ENCODE data around the gene VGLL1.

DNA sequence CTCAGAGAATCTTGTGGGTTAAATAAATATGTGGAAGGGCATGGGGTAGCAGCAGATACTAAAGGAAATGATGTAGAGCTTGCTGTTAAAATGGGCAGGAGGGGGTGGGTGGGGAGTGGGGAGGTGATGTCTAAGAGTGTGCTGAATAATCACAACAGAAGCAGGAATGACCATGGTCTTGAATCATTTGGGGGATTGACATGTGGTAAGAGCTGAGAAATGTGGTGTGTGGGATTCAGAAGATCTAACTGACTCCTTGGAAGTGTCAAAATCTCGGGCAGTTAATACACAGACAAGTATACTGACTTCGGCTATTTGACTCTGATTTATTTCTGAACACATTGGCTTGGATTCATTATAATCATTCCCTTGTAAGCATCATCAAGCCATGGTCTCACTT is 6.8 kb downstream of the VGLL1 start:
- TF ChIP-seq CTCF (IDR thresholded peaks at IDR 0.05 in 8 of 11, conservative IDR thresholded peaks at IDR 0.05 in 3 of 11) (no peak), POLR2AphosphoS5 (IDR thresholded peaks at IDR 0.05) (no peak)

All from spleen (tissue), 7 donors.